ENCODE data around the gene CYLD. TPM values are rescaled to one million over a fixed set of nuclear protein-coding genes. Genes with fewer than 3 reads are reported as not detected.

Gene CYLD
- total RNA-seq, 1 experiment from 2014 or later, result 11.9 TPM

DNA sequence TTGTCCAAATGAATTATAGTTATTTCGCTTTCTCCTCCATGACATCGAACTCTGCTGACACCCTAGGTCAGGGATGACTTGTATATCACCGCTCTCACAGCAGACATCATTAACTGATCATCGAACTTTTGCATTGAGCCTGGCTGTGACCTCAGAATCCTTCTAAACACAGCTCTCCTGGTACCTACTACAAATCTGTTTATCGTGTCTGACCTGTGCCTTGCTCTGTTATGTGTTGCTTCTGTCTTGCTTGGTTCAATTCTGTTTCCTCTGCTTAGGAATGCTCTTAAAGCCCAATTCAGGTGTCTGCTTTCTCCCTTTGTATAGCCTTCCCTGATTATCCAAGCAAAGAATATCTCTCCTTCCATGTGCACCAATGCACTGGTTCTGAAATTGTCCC is 78.3 kb downstream of the CYLD start:
- Histone ChIP-seq H3K4me3 (replicated peaks in 1 of 2; ENCODE audit: low read depth in 1 of 2, low read length in 2 of 2) (no peak overlapping the region), H3K9me3 (ENCODE audit: control insufficient read depth in 1 of 2, insufficient read depth in 1 of 2, low read depth in 1 of 2, low read length in 2 of 2) (no peaks in the 10 kb centered on the region), H3K9me2 (ENCODE audit: insufficient read depth) (no peaks in the 10 kb centered on the region), H3K27ac (ENCODE audit: low read depth, low read length) (no peak overlapping the region), H3K27me3 (ENCODE audit: insufficient read depth, low read length) (no peaks in the 10 kb centered on the region), H3K4me2 (ENCODE audit: low read length) (no peak overlapping the region), H3K9ac (ENCODE audit: low read length) (no peak overlapping the region), H3K79me2 (ENCODE audit: insufficient read depth, low read length) (no peaks in the 10 kb centered on the region), H3K4me1 (ENCODE audit: control insufficient read depth in 1 of 2, insufficient read depth in 2 of 2, low read length in 2 of 2) (no peaks in the 10 kb centered on the region), H3K36me3 (ENCODE audit: control insufficient read depth in 1 of 2, insufficient read depth in 2 of 2, low read length in 2 of 2) (no peaks in the 10 kb centered on the region), H4K20me1 (ENCODE audit: insufficient read depth) (no peaks in the 10 kb centered on the region), H2AFZ (ENCODE audit: low read depth, low read length, poor library complexity, severe bottlenecking) (no peak overlapping the region)
- DNase-seq (ENCODE audit: low read depth, low spot score), result no peak
- intact Hi-C loops (cut with micrococcal nuclease), result no loop called here
- TF ChIP-seq, protein P1, sequence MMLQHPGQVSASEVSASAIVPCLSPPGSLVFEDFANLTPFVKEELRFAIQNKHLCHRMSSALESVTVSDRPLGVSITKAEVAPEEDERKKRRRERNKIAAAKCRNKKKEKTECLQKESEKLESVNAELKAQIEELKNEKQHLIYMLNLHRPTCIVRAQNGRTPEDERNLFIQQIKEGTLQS (IDR thresholded peaks at IDR 0.05), result no peak
- TF ChIP-seq, protein P2, sequence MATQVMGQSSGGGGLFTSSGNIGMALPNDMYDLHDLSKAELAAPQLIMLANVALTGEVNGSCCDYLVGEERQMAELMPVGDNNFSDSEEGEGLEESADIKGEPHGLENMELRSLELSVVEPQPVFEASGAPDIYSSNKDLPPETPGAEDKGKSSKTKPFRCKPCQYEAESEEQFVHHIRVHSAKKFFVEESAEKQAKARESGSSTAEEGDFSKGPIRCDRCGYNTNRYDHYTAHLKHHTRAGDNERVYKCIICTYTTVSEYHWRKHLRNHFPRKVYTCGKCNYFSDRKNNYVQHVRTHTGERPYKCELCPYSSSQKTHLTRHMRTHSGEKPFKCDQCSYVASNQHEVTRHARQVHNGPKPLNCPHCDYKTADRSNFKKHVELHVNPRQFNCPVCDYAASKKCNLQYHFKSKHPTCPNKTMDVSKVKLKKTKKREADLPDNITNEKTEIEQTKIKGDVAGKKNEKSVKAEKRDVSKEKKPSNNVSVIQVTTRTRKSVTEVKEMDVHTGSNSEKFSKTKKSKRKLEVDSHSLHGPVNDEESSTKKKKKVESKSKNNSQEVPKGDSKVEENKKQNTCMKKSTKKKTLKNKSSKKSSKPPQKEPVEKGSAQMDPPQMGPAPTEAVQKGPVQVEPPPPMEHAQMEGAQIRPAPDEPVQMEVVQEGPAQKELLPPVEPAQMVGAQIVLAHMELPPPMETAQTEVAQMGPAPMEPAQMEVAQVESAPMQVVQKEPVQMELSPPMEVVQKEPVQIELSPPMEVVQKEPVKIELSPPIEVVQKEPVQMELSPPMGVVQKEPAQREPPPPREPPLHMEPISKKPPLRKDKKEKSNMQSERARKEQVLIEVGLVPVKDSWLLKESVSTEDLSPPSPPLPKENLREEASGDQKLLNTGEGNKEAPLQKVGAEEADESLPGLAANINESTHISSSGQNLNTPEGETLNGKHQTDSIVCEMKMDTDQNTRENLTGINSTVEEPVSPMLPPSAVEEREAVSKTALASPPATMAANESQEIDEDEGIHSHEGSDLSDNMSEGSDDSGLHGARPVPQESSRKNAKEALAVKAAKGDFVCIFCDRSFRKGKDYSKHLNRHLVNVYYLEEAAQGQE (IDR thresholded peaks at IDR 0.05; ENCODE audit: low read depth), result no peak
- TF ChIP-seq YY1 (IDR thresholded peaks at IDR 0.05; ENCODE audit: extremely low read depth, insufficient replicate concordance, low read depth, low read length) (no peak), CEBPB (IDR thresholded peaks at IDR 0.05; ENCODE audit: low read depth) (no peak), EZH2 (IDR thresholded peaks at IDR 0.05) (no peak), SRF (IDR thresholded peaks at IDR 0.05; ENCODE audit: low read depth) (no peak), CBX3 (IDR thresholded peaks at IDR 0.05; ENCODE audit: low read depth) (no peak), FOSL1 (IDR thresholded peaks at IDR 0.05; ENCODE audit: low read depth) (no peak), SP1 (IDR thresholded peaks at IDR 0.05; ENCODE audit: low read depth) (no peak), ZNF274 (IDR thresholded peaks at IDR 0.05; ENCODE audit: low read depth, low read length) (no peak), POLR2A (IDR thresholded peaks at IDR 0.05; ENCODE audit: borderline replicate concordance, extremely low read depth, insufficient read depth, insufficient read length) (no peak), POLR2AphosphoS5 (IDR thresholded peaks at IDR 0.05; ENCODE audit: low read depth, low read length) (no peak), TCF7L2 (IDR thresholded peaks at IDR 0.05; ENCODE audit: borderline replicate concordance, extremely low read depth, insufficient read depth, insufficient read length) (no peak)
- TF ChIP-seq, protein P3, sequence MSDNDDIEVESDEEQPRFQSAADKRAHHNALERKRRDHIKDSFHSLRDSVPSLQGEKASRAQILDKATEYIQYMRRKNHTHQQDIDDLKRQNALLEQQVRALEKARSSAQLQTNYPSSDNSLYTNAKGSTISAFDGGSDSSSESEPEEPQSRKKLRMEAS (IDR thresholded peaks at IDR 0.05), result no peak
- TF ChIP-seq, protein P4, sequence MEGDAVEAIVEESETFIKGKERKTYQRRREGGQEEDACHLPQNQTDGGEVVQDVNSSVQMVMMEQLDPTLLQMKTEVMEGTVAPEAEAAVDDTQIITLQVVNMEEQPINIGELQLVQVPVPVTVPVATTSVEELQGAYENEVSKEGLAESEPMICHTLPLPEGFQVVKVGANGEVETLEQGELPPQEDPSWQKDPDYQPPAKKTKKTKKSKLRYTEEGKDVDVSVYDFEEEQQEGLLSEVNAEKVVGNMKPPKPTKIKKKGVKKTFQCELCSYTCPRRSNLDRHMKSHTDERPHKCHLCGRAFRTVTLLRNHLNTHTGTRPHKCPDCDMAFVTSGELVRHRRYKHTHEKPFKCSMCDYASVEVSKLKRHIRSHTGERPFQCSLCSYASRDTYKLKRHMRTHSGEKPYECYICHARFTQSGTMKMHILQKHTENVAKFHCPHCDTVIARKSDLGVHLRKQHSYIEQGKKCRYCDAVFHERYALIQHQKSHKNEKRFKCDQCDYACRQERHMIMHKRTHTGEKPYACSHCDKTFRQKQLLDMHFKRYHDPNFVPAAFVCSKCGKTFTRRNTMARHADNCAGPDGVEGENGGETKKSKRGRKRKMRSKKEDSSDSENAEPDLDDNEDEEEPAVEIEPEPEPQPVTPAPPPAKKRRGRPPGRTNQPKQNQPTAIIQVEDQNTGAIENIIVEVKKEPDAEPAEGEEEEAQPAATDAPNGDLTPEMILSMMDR (IDR thresholded peaks at IDR 0.05 in 2 of 3, conservative IDR thresholded peaks at IDR 0.05 in 1 of 3; ENCODE audit: borderline replicate concordance in 1 of 3, insufficient read depth in 1 of 3, low read depth in 2 of 3, low read length in 2 of 3), result no peak
- TF ChIP-seq, protein P5, sequence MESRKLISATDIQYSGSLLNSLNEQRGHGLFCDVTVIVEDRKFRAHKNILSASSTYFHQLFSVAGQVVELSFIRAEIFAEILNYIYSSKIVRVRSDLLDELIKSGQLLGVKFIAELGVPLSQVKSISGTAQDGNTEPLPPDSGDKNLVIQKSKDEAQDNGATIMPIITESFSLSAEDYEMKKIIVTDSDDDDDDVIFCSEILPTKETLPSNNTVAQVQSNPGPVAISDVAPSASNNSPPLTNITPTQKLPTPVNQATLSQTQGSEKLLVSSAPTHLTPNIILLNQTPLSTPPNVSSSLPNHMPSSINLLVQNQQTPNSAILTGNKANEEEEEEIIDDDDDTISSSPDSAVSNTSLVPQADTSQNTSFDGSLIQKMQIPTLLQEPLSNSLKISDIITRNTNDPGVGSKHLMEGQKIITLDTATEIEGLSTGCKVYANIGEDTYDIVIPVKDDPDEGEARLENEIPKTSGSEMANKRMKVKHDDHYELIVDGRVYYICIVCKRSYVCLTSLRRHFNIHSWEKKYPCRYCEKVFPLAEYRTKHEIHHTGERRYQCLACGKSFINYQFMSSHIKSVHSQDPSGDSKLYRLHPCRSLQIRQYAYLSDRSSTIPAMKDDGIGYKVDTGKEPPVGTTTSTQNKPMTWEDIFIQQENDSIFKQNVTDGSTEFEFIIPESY (IDR thresholded peaks at IDR 0.05; ENCODE audit: extremely low read depth, insufficient replicate concordance, low read length), result no peak
- ChIA-PET POLR2A (no interaction called here), RAD21 (ENCODE audit: low non-redundant PET in 1 of 2, low total read pairs in 2 of 2, uncharacterized antibody in 2 of 2, unreplicated experiment in 2 of 2) (no interaction called here), CTCF (no interaction called here)
- BruUV-seq (replicated peaks), result no TSS peak
- no peak for ATAC-seq
